SK-N-SH treated with all-trans-retinoic acid at 6 μM for 48 hours (cell line): Measurements from ENCODE around the gene PRSS2.

Source experiments
- ARNTL ChIP-seq: fragments of 450-650 bp; formaldehyde crosslinking; IDR thresholded peaks from 2 replicates; pipeline ENCODE4 v1.5.0; 2020; ENCODE audit warnings: low read depth, mild to moderate bottlenecking, moderate library complexity, borderline replicate concordance
- CREB5 ChIP-seq: fragments of 250-450 bp; sonication (Bioruptor Pico); IDR thresholded peaks from 2 replicates; pipeline ENCODE4 v1.5.1; 2020; ENCODE audit warnings: low read depth, mild to moderate bottlenecking, moderate library complexity
- CSRNP3 ChIP-seq: fragments of 250-450 bp; sonication (Bioruptor Pico); IDR thresholded peaks from 2 replicates; pipeline ENCODE4 v1.5.1; 2021; ENCODE audit warnings: mild to moderate bottlenecking, moderate library complexity
- OSR1 ChIP-seq: fragments of 250-450 bp; sonication (Bioruptor Pico); IDR thresholded peaks from 2 replicates; pipeline ENCODE4 v1.8.0; 2022; ENCODE audit warnings: moderate library complexity, mild to moderate bottlenecking, inconsistent platforms
- POU6F1 ChIP-seq: fragments of 250-450 bp; sonication (Bioruptor Pico); IDR thresholded peaks from 2 replicates; pipeline ENCODE4 v1.8.0; 2021; ENCODE audit warnings: low read depth, mild to moderate bottlenecking, moderate library complexity, borderline replicate concordance
- PPARA ChIP-seq: fragments of 250-450 bp; sonication (Bioruptor Pico); IDR thresholded peaks from 2 replicates; pipeline ENCODE4 v1.5.0; 2020; ENCODE audit warnings: mild to moderate bottlenecking, borderline replicate concordance
- TOX ChIP-seq: fragments of 250-450 bp; sonication (Bioruptor Pico); IDR thresholded peaks from 2 replicates; pipeline ENCODE4 v1.8.0; 2021; ENCODE audit warnings: mild to moderate bottlenecking, moderate library complexity, borderline replicate concordance
- ZC3H10 ChIP-seq: fragments of 250-450 bp; sonication (Bioruptor Pico); IDR thresholded peaks from 2 replicates; pipeline ENCODE4 v1.5.1; 2021; ENCODE audit warnings: mild to moderate bottlenecking, moderate library complexity
- ZFP30 ChIP-seq: fragments of 450-650 bp; formaldehyde crosslinking; IDR thresholded peaks from 2 replicates; pipeline ENCODE4 v1.5.0; 2022; ENCODE audit warnings: mild to moderate bottlenecking, moderate library complexity
- ZNF565 ChIP-seq: fragments of 450-650 bp; formaldehyde crosslinking; conservative IDR thresholded peaks from 2 replicates; pipeline ENCODE4 v1.5.0; 2020; ENCODE audit warnings: low read depth, mild to moderate bottlenecking, moderate library complexity
- TF ChIP-seq, protein P1 (sequence below): fragments of 250-450 bp; sonication (Bioruptor Pico); IDR thresholded peaks from 2 replicates; pipeline ENCODE4 v1.8.0; 2020; ENCODE audit warnings: mild to moderate bottlenecking, moderate library complexity, borderline replicate concordance

DNA sequence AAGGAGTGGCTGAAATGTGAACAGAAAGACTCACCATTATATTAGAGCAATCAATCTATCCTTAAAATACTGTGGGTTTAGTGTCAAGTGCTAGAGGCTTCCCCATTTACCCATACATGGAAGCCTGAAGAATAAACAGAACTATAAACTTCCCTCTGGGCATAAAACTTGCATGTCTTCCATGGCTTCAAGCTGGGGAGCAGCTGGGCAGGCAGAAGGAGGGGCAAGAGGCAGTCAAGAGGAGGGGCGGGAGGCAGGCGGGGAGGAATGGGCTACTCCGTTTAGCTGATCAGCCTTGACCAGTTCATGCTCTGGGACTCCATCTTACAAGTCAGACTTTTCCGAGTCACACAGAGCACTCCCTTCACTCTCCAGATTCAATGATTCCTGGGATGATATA is 25.0 kb upstream of the PRSS2 start:
- TF ChIP-seq, protein P1, sequence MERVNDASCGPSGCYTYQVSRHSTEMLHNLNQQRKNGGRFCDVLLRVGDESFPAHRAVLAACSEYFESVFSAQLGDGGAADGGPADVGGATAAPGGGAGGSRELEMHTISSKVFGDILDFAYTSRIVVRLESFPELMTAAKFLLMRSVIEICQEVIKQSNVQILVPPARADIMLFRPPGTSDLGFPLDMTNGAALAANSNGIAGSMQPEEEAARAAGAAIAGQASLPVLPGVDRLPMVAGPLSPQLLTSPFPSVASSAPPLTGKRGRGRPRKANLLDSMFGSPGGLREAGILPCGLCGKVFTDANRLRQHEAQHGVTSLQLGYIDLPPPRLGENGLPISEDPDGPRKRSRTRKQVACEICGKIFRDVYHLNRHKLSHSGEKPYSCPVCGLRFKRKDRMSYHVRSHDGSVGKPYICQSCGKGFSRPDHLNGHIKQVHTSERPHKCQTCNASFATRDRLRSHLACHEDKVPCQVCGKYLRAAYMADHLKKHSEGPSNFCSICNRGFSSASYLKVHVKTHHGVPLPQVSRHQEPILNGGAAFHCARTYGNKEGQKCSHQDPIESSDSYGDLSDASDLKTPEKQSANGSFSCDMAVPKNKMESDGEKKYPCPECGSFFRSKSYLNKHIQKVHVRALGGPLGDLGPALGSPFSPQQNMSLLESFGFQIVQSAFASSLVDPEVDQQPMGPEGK (CRISPR knock-in tag) = no peak
- TF ChIP-seq PPARA (CRISPR knock-in tag) = no peak
- no peak for TF ChIP-seq TOX (CRISPR knock-in tag)
- TF ChIP-seq ZNF565 (CRISPR knock-in tag) = no peak
- TF ChIP-seq ZFP30 (CRISPR knock-in tag) = no peak
- no peak for TF ChIP-seq OSR1 (CRISPR knock-in tag)
- TF ChIP-seq POU6F1 (CRISPR knock-in tag) = no peak
- no peak for TF ChIP-seq ZC3H10 (CRISPR knock-in tag)
- no peak for TF ChIP-seq CSRNP3 (CRISPR knock-in tag)
- no peak for TF ChIP-seq ARNTL (CRISPR knock-in tag)
- no peak for TF ChIP-seq CREB5 (CRISPR knock-in tag)
